Activated naive CD4-positive, alpha-beta T cell treated with Interleukin-2 at 50 U/mL for 16 hours (primary cell): Measurements from ENCODE around the gene DYNC2I2.
A peak's percentile ranks its signal among the peaks of the same experiment; 100 is the strongest.
"Not testable (repeated sequence)": the region's sequence is repeated elsewhere in the genome, so short reads cannot be mapped to it uniquely, and the experiment has no call there.

Experiments
- DNase-seq: peaks from one replicate; pipeline ENCODE4 v3.0.0-alpha.2; 2020

Gene DYNC2I2

DNA sequence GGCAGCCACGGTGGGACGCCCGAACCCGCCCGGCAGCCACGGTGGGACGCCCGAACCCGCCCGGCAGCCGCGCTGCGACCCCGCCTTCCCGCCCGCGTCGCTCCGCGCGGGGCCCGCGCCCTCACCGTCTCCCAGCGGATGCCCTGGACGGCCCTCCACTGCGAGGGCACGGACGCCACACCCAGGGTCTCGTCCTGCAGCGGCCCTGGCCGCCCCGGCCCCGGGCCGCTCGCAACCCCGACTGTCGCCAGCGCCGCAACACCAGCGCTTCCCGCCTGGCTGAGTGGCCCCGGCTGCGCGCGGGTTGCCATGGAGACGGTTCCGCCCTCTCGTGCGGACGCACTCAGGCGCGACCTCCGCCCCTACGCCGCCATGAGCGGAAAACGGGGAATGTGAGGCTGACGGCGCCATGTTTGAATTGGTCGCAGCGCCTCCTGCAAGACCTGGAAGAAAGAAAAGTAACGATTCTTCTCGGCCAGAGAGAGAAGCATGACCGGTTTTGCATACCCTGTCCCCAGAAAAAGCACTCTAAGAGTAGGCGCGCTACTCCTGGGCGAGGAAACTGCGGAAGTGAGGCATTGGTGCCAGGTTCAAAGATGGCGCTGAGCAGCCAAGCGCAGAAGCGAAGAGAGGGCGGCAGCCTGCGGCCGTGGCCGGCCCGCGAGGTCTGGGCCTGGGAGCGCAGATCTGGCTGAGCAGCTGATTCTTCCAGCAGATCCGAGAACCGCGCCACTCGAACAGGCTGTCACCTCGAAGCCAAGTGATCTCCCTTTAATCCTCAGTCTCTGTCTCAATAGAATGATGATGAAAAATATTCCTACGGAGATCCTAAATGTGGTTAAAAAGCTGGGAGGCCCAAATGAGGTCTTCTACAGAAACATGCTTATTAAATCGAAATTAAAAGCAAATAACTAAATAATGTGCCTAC is at the start of gene DYNC2I2:
TSS of gene DYNC2I2 (minus strand) at position 432 of the 928 bp plus-strand sequence. CDS start at position 311, 121 bp downstream.
- DNase-seq: peak; percentile 97

DNA sequence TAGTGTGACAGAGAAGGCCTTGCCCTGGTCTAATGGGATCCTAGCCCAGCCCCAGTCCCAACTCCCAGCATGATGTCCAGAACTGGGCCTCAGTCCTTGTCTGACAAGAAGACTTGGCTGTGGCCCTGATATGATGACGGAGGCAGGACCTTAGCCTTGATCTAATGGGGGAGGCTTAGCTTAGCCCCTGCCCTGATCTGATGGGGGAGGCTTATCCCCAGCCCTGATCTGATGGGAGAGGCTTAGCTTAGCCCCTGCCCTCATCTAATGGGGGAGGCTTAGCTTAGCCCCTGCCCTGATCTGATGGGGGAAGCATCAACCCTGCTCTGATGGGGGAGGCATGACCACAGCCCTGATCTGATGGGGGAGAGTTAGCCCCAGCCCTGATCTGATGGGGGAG is 49.4 kb upstream of the DYNC2I2 start:
- no peak for DNase-seq

DNA sequence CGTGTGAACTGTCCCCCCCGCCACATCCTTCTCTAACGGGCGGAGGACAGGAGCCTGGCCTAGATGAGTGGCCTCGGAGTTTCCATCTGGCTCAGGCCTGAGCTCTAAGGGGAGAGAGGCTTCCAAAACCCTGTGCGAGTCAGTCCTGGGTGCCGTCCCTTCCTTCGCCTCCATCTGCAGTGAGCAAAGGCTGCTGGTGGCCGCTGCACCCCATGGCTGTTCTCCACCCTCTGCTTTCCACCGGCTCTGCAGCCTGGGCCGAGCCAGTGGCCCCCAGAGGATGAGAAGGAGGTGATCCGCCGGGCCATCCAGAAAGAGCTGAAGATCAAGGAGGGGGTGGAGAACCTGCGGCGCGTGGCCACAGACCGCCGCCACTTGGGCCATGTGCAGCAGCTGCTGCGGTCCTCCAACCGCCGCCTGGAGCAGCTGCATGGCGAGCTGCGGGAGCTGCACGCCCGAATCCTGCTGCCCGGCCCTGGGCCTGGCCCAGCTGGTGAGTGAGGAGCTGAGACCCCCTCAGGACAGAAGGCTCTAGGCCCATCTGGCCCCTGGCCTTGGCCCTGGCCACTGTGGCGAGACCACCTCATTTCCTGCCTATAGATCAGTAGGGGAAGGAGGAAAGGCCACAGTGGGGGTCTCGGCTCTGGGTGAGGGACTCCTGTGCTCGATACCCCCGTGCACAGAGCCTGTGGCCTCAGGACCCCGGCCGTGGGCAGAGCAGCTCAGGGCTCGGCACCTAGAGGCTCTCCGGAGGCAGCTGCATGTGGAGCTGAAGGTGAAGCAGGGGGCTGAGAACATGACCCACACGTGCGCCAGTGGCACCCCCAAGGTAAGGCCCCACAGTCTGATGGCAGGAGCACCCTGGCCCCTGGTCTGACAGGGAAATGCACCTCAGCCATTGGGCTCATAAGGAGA is 48.7 kb upstream of the DYNC2I2 start:
- DNase-seq: no peak

DNA sequence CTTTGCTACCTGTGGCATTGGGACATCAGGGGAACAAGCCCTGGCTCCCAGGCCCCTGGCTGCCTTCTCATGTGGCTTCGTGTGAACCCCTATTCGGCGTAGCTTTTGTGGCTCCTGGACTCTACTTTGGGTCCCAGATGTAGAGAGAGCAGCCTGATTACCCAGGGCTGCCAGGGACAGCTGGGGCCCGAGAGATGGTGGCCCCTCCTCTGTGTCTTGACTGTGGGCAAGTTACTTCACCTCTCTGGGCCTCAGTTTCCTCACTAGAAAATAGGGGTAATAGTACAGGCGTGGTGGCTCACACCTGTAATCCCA is 47.7 kb upstream of the DYNC2I2 start:
- DNase-seq: no peak

DNA sequence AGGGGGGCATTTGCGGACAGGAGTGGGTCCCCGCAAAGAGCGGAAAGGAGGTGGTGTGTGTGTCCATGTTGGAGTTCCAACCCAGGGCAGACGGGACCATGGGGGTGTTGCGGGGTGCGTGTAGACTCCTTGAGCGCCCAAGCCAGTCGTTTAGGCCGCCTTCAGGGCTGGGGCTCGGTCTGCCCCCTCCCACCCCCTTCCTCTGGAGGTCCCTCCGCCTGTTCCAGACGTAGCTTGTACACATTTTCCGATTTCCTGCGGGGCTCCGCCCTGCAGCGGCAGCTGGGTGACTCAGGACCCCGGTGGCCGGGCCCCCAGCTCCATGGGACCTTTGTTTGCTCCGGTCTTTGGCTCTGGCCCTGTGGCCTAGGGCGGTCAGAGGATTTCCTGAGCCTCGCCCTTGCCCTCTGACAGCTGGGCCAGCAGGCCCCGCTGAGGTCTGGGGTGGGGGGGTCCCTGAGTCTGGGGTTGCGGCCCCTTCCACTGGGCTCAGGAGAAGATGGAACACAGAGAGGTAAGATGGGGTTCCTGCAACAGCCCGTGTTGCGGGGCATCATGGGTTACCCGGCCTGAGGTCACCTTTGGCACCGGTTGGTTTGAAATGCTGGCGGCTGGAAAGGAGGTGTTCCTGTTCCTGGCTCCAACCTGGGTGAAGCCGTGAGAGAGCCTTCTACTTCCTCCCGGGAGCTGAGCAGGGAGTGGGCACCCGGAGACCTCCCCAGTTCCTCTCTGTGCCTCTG is 47.1 kb upstream of the DYNC2I2 start:
- DNase-seq: no peak

DNA sequence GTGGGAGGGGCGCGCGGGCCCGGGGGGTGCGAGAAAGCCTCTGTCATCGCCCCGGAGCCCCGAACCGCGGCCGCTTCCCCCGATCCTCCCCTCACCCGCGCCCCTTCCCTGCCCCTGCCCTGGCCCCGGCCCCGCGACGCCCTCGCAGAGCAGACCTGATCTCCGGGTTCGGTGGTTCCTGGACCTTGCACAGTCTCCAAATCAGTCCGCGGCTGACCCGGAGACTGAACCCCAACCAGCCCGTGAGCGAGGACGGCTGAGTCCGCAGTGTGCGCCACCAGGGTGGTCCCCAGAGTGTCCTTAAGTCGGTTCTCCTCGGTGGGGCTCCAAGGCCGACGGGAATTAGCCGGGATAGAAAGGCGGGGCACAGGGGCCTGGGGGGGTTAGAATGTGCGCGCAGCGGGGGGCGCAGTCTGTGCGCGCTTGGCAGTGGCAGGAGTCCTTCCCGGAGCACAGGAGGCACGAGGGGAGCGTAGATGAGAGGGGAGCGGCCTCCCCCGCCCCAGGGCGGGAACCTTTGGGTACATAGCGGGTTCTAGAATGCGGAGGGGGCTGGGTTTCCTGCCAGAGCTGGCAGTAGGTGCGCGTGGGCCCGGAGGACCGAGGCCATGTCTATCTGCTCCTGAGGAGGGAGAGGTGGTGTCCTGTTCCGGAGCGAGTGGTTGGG is 46.4 kb upstream of the DYNC2I2 start:
- DNase-seq: peak; percentile 31

DNA sequence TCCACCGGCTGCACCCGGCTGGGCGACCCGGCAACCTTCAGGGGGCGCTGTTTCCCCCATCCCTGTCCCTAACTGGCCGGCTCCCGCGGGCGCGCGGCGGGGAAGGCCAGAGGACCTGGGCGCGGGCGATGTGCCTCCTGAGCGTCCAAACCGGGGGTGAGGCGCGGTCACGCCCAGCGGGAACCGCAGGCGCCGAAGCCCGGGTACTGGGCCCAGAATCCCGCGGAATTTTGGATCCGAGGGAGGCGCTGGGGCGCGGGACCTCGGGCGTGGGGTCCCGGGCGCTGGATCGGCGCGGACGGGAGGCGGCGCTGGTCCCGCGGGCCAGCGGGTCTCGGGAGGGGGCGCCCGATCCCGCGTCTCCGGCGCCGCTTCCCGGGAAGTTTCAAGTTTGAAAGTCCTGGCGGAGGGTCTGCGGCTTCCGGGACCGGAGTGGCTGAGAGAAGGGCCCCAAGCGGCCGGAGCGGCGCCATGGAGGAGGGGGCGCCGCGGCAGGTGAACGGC is 45.9 kb upstream of the DYNC2I2 start, which contains the start of gene PKN3:
TSS of gene PKN3 (plus strand) at position 59 of the 504 bp plus-strand sequence. CDS start at position 472, 413 bp downstream.
- DNase-seq: peak; percentile 88

DNA sequence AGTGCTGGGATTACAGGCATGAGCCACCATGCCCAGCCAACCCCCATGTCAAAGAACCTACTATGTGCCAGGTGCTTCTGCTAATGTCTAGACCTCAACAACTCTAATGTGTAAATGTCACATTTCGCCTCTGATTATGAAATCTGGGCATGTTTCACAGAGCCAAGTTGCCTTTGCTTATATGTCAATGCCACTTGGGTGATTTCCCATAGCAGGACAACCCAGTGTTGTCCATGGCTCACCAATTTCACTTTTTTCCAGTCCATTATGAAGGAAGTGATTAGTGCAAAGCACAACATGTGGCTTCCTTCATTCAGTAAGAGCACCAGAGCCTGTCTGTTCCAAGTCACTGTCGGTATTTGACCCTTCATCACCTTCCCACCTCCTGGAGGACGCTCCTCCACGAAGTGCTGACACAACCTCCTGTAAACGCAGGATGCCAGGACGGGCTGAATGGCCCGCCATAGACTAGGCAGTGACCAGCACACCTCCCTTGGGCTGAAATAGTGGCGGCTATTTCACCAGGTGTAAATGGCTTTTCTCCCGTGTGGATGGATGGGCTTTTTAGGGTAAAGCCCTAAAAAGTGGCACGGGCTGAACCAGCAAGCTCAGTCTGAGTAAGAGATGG is 44.7 kb upstream of the DYNC2I2 start:
- no peak for DNase-seq

DNA sequence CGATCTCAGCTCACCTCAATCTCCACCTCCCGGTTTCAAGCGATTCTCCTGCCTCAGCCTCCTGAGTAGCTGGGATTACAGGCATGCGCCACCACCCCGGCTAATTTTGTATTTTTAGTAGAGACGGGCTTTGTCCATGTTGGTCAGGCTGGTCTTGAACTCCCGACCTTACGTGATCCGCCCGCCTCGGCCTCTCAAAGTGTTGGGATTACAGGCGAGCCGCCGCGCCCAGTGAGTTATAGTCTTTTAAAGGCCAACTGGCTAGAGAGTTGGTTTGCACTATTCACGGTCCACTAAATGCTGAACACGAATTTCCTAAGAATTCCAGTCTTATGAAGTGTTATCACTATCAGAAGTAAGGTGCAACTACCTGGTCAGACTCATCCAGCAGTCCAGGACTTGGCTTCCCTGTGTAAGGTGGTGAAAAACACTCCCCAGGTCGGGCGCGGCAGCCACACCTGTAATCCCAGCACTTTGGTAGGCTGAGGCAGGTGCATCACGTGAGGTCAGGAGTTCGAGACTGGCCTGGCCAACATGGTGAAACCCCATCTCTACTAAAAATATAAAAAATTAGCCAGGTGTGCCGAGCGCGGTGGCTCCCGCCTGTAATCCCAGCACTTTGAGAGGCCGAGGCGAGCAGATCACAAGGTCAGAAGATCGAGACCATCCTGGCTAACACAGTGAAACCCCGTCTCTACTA is 42.6 kb upstream of the DYNC2I2 start:
- not testable (repeated sequence) for DNase-seq

DNA sequence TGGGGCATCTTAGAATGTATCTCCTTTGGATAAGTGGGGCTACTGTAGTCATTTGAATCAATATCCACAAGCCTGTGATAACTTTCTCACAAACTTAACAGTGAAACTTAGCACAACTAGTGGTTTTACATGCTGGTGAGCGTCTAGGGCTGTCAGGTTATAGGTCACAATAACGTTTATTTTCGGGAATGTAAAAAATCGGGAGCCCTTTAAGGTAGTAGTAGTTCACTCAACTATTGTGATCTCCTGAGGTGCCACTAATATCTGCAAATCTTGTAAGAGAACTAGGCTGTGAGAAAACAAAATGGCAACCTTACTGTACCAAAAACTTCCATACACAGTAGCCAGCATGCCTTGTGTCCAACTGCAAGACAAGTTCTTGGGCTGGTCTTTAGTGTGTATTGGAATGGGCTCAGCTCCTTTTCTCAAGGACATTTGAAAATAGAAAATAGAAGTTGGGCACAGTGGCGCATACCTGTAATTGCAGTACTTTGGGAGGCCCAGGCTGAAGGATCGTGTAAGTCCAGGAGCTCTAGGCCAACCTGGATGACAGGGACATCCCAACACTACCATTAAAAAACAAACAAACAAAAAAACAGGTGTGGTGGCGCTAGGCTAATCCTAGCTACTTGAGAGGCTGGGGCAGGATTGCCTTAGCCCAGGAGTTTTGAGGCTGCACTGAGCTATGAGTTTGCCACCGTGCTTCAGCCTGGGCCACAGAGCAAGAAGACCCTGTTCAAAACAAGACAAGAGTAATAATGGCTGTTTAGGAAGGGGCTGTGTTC is 40.5 kb upstream of the DYNC2I2 start:
- no peak for DNase-seq

DNA sequence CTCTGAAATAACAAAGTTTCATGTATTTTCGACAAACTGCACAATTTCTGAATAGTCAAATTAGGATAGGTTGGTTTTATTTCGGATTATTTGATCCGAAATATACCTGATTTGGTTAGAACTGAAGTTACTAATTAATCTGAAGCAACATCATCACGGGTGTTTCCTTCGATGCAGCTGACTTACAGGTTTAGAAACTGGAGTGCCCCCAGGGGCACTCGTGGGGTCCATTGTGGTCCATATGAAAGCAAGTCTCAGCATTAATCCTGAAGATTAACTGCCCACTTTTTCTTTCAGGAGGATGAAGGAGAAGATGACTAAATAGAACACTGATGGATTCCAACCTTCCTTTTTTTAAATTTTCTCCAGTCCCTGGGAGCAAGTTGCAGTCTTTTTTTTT is 37.7 kb upstream of the DYNC2I2 start:
- DNase-seq: no peak

DNA sequence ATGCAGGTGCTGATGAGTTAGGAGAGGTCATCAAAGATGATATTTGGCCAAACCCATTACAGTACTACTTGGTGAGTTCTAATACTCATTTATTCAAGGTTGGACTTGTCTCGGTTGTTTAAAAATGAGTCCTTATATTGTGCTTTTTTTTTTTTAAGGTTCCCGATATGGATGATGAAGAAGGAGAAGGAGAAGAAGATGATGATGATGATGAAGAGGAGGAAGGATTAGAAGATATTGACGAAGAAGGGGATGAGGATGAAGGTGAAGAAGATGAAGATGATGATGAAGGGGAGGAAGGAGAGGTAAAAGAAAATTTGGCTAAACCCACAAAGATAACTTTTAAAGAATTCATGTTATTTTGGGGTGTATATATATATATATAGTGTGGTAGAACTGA is 37.1 kb upstream of the DYNC2I2 start:
- not testable (repeated sequence) for DNase-seq

DNA sequence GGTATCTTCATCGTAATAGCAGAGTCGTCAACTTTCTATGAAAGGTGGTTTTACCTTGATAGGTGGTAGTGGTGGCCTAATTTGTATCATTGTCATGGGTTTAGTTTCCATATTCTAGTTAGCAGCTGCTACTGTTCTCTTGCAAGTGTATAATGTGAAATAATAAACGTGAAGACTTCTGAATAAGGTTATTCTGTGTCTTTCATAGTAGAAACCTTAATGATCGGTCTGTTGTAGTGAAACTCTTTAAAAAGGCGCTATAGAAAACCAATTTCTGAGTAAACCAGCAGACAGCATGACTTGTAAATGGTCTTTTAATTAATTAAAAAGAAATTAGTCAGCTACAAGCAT is 34.0 kb upstream of the DYNC2I2 start:
- no peak for DNase-seq

DNA sequence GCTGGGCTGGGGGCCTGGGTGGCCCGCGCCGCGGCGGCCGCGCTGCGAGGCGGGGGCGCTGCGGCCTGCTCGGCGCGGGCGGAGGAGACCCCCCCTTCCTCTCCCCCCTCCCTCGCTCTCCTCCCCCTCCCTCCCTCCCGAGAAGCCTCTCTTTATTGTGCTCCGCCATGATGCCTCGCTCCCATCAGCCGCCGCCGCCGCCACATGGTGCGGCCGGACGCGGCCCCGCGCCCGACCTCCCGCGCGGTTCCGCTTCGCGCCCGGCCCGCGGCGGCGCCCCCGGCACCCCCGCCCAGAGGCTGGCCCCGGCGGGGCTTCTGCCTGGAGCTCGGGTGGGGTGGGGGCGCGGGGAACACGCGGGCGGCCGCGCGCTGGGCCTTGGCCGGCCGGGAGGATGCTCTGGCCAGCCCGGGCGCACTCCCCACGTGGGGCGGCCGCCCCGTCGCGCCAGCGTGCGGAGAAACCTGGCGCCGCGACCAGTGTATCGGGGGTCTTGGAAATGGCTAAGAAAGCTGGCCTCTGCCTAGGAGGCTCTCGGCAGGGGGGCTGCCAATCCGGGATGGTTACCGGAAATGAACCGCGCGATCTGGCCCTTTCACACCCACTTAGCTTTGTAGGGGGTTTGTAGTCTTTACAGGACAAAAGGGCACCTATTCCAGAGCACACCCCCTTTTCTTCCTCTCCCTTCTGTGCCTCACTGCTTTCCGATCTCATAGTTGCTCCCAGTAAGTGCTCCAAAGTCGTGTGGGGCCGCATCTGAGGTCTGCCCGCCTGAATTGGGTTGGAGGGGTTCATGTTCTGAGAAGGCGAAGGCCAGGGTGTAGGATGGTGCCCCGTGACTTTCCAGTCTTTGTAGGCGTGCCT is 33.4 kb upstream of the DYNC2I2 start:
- DNase-seq: peak; percentile 60

DNA sequence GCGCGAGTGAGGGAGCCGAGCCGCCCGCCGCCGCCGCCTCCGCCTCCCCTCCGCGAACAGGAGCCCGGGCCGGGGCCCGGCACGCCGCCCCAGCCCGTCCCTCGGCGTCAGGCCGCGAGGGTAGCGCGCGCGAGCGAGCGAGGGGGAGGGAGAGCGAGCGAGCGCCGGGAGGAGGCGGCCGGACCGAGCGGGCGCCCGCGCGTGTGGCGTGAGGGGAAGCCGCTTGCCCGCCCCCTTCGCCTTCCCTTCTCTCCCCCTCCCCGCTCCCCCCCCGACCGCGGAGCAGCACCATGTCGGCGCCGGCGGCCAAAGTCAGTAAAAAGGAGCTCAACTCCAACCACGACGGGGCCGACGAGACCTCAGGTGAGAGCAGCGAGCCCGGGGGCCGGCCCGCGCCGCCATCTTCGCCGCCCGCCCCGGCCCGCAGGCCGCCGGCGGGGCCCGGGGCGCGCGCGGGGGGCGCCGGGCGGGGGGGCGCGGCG is 32.7 kb upstream of the DYNC2I2 start:
- DNase-seq: peak; percentile 63

DNA sequence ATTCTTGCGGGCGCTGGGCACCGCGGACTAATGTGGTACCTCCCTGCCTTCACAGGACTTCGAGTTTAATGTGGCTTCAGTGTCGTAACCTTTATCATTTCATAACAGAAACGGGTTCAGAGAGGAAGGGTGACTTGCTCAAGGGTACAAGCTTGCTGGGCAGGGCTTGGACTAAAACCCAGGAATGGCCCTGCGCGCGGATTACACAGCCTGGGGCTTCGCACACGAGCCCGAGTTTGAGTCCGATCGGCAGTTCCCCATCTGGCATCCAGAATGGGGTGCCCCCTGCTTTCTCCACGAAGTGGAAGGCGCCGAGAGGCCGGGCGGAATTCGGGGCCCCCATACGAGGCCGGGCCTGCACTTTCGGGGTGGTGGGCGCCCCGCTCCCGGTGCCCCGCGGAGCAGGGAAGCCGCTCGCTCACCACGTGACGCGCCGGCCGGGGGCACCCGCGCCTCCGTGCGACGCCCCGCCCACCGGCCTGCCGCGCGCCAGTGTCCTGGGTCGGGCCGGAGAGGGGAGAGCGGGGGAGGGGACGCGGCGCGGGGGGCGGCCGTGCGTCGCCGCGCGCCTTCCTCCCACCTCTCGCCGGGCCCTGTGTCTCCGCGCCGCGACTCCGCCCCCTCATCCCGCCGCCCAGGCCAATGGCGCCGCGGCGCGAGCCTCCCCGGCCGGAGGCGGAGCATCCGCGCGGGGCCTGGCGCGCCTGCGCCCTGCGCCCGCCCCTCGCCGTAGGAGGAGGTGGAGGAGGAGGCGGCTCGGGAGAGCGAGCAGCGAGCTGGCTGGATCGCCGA is 32.0 kb upstream of the DYNC2I2 start, which contains the start of gene SET:
TSS of gene SET (plus strand) at position 722 of the 792 bp plus-strand sequence. CDS start 361 bp downstream, outside the sequence.
- peak; percentile 93 for DNase-seq

DNA sequence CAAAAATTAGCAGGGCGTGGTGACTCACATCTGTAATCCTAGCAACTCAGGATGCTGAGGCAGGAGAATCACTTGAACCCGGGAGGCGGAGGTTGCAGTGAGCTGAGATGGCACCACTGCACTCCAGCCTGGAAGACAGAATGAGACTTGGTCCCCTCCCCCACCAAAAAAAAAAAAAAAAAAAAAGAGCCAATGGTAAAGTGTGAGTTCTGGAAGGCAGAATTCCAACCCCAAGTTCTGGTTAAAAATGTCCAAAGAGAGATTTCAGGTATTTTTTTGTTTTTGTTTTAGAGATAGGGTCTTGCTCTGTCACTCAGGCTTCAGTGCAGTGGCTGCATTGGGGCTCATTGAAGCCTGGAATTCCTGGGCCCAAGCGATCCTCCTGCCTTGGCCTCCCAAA is 30.8 kb upstream of the DYNC2I2 start:
- no peak for DNase-seq
